CD14-positive monocyte (primary cell): Measurements from ENCODE around the gene HMCN2. TPM values are rescaled to one million over a fixed set of nuclear protein-coding genes. Genes with fewer than 3 reads are reported as not detected.

ENCODE experiments used
- DNase-seq, 3 donors: peaks; one replicate each; pipeline ENCODE4 v3.0.0-alpha.2; 2011 to 2022
- H2AFZ ChIP-seq: 2 replicates; pipeline ENCODE4 v1.6.0; 2012; ENCODE audit warnings: mild to moderate bottlenecking, low read depth, low read length, inconsistent platforms; ENCODE audit not compliant: insufficient read depth, poor library complexity, severe bottlenecking
- H3K27ac ChIP-seq, 2 donors: 1 replicate in 1 of 2; 2 replicates in 1 of 2; pipeline ENCODE4 v1.5.1; 2012 to 2013; ENCODE audit warnings: low read length in 2 of 2, control low read depth in 1 of 2, inconsistent platforms in 1 of 2, low read depth in 1 of 2, mild to moderate bottlenecking in 1 of 2
- H3K27me3 ChIP-seq, 2 donors: one replicate each; pipeline versions ENCODE4 v1.6.0 to v1.6.1; 2011 to 2013; ENCODE audit warnings: low read length in 2 of 2; ENCODE audit not compliant: control insufficient read depth in 2 of 2, insufficient read depth in 2 of 2
- H3K36me3 ChIP-seq, 2 donors: replicated peaks in 1 of 2; 1 replicate in 1 of 2; 2 replicates in 1 of 2; pipeline versions ENCODE4 v1.5.1 to v1.6.1; 2012 to 2013; ENCODE audit warnings: low read length in 2 of 2, control low read depth in 1 of 2, inconsistent platforms in 1 of 2, mild to moderate bottlenecking in 1 of 2; ENCODE audit not compliant: insufficient read depth in 2 of 2, control insufficient read depth in 1 of 2
- H3K4me1 ChIP-seq, 2 donors: 1 replicate in 1 of 2; 2 replicates in 1 of 2; pipeline versions ENCODE4 v1.5.1 to v1.6.1; 2012 to 2013; ENCODE audit warnings: low read length in 2 of 2, control low read depth in 1 of 2, inconsistent platforms in 1 of 2, mild to moderate bottlenecking in 1 of 2, moderate library complexity in 1 of 2; ENCODE audit not compliant: insufficient read depth in 2 of 2, control insufficient read depth in 1 of 2
- H3K4me2 ChIP-seq: replicated peaks from 2 replicates; pipeline ENCODE3; 2012; ENCODE audit warnings: low read length, moderate library complexity, mild to moderate bottlenecking; ENCODE audit not compliant: poor library complexity, severe bottlenecking; ENCODE audit errors: extremely low read depth
- H3K4me3 ChIP-seq, 3 experiments: fragments of 200-600 bp in 1 of 3; sonication (generic) in 1 of 3; replicated peaks in 1 of 3; 1 replicate in 2 of 3; 2 replicates in 1 of 3; pipeline ENCODE4 v1.5.1; 2011 to 2013; ENCODE audit warnings: low read length in 3 of 3, mild to moderate bottlenecking in 3 of 3, control low read depth in 2 of 3, low read depth in 2 of 3, inconsistent platforms in 1 of 3, moderate library complexity in 1 of 3
- H3K79me2 ChIP-seq: 2 replicates; pipeline ENCODE4 v1.6.0; 2012; ENCODE audit warnings: mild to moderate bottlenecking, control low read depth, inconsistent platforms, low read length, moderate library complexity; ENCODE audit not compliant: insufficient read depth
- H3K9ac ChIP-seq: 2 replicates; pipeline ENCODE4 v1.6.0; 2017; ENCODE audit warnings: low read length, mild to moderate bottlenecking; ENCODE audit not compliant: insufficient read depth, poor library complexity, severe bottlenecking
- H3K9me3 ChIP-seq, 2 donors: replicated peaks in 1 of 2; 1 replicate in 1 of 2; 2 replicates in 1 of 2; pipeline versions ENCODE4 v1.5.1 to v1.6.1; 2012 to 2013; ENCODE audit warnings: low read length in 2 of 2, control low read depth in 1 of 2; ENCODE audit not compliant: control insufficient read depth in 1 of 2, insufficient read depth in 1 of 2
- H4K20me1 ChIP-seq: 2 replicates; pipeline ENCODE4 v1.6.0; 2012; ENCODE audit warnings: mild to moderate bottlenecking, low read length, control low read depth, moderate library complexity; ENCODE audit not compliant: insufficient read depth
- H3K27ac Mint-ChIP-seq, 7 donors: one replicate each; pipeline ENCODE4 v1.8.0; 2020; ENCODE audit warnings: mild to moderate bottlenecking in 7 of 7, mixed read lengths in 7 of 7, moderate library complexity in 6 of 7, inconsistent platforms in 2 of 7
- H3K27me3 Mint-ChIP-seq, 3 donors: one replicate each; pipeline ENCODE4 v1.8.0; 2021 to 2022; ENCODE audit warnings: low read depth in 3 of 3, mild to moderate bottlenecking in 3 of 3, mixed read lengths in 3 of 3, moderate library complexity in 3 of 3, inconsistent platforms in 1 of 3
- H3K36me3 Mint-ChIP-seq, 2 donors: one replicate each; pipeline ENCODE4 v1.8.0; 2020; ENCODE audit warnings: mixed read lengths in 2 of 2, inconsistent platforms in 1 of 2, mild to moderate bottlenecking in 1 of 2
- H3K4me1 Mint-ChIP-seq: one replicate; pipeline ENCODE4 v1.8.0; 2020; ENCODE audit warnings: mild to moderate bottlenecking, mixed read lengths
- H3K4me3 Mint-ChIP-seq, 2 donors: one replicate each; pipeline ENCODE4 v1.8.0; 2020; ENCODE audit warnings: mild to moderate bottlenecking in 2 of 2, mixed read lengths in 2 of 2, moderate library complexity in 1 of 2
- H3K9me3 Mint-ChIP-seq, 7 donors: one replicate each; pipeline ENCODE4 v1.8.0; 2020 to 2022; ENCODE audit warnings: mixed read lengths in 7 of 7, mild to moderate bottlenecking in 6 of 7, moderate library complexity in 6 of 7, inconsistent platforms in 2 of 7
- CTCF ChIP-seq: fragments of 200-600 bp; IDR thresholded peaks from one replicate; pipeline ENCODE4 v1.8.0; 2022; ENCODE audit warnings: antibody characterized with exemption, mild to moderate bottlenecking
- WGBS: methylation state at CpG from one replicate; pipeline ENCODE4 v1.1.5; 2013; ENCODE audit warnings: missing lambda C conversion rate; ENCODE audit not compliant: insufficient coverage; 5-methylcytosine and 5-hydroxymethylcytosine counted together
- intact Hi-C, 2 donors: fragments of 100-400 bp; cut with micrococcal nuclease; formaldehyde crosslinking; loops; one replicate each; pipeline versions ENCODE4 v1.15.0 to v1.15.1; 2023
- polyA plus RNA-seq, 3 donors: library from polyadenylated mRNA; depleted of rRNA in 1 of 3; unstranded in 2 of 3; stranded (reverse) in 1 of 3; fragments of 300-500 nt in 2 of 3; fragments of >200 nt in 1 of 3; fragmentation: Illumina TruSeq in 2 of 3; gene quantifications; 1 replicate in 2 of 3; 2 replicates in 1 of 3; pipeline ENCODE4 v1.2.3, GENCODE V29; 2012 to 2021

Gene HMCN2
- polyA plus RNA-seq, 3 donors, result not detected

- Histone ChIP-seq H3K27ac (no peak overlapping the region), H3K9ac (no peak overlapping the region), H3K4me1 (no peaks in the 10 kb centered on the region), H3K36me3 (no peaks in the 10 kb centered on the region), H3K4me3 (no peak overlapping the region), H3K9me3 (no peaks in the 10 kb centered on the region), H2AFZ (no peak overlapping the region), H4K20me1 (no peaks in the 10 kb centered on the region), H3K27me3 (no peaks in the 10 kb centered on the region), H3K79me2 (no peaks in the 10 kb centered on the region), H3K4me2 (no peak overlapping the region)
- Mint-ChIP-seq H3K27me3 (peaks cover 8 to 22% (median 10%) of the 10 kb centered on the region in 3 donors), H3K4me3 (no peak overlapping the region), H3K4me1 (no peaks in the 10 kb centered on the region), H3K36me3 (no peaks in the 10 kb centered on the region), H3K27ac (no peak overlapping the region), H3K9me3 (no peaks in the 10 kb centered on the region)
- no peak for DNase-seq
- intact Hi-C loops, result no loop called here
- WGBS, result 96% methylated on average over 4 of the region's 7 CpGs
- TF ChIP-seq CTCF, result no peak
These were observed 19.1 kb downstream of the HMCN2 start for GRCh38 chr9:130284690-130285089.

- Mint-ChIP-seq H3K4me1 (no peaks in the 10 kb centered on the region), H3K27me3 (peaks cover 8 to 19% (median 10%) of the 10 kb centered on the region in 3 donors), H3K27ac (no peak overlapping the region), H3K4me3 (no peak overlapping the region), H3K9me3 (no peaks in the 10 kb centered on the region), H3K36me3 (no peaks in the 10 kb centered on the region)
- Histone ChIP-seq H3K36me3 (no peaks in the 10 kb centered on the region), H3K27ac (no peak overlapping the region), H3K9ac (no peak overlapping the region), H3K4me1 (no peaks in the 10 kb centered on the region), H3K79me2 (no peaks in the 10 kb centered on the region), H3K4me3 (no peak overlapping the region), H3K4me2 (no peak overlapping the region), H2AFZ (no peak overlapping the region), H3K27me3 (no peaks in the 10 kb centered on the region), H3K9me3 (no peaks in the 10 kb centered on the region), H4K20me1 (no peaks in the 10 kb centered on the region)
- TF ChIP-seq CTCF, result no peak
- WGBS, result 75% methylated on average over 7 of the region's 9 CpGs
- DNase-seq, result no peak
- intact Hi-C loops, result no loop called here
These were observed 19.7 kb downstream of the HMCN2 start for GRCh38 chr9:130285271-130285670.
